ENCODE results near the gene SLC14A1.

DNA sequence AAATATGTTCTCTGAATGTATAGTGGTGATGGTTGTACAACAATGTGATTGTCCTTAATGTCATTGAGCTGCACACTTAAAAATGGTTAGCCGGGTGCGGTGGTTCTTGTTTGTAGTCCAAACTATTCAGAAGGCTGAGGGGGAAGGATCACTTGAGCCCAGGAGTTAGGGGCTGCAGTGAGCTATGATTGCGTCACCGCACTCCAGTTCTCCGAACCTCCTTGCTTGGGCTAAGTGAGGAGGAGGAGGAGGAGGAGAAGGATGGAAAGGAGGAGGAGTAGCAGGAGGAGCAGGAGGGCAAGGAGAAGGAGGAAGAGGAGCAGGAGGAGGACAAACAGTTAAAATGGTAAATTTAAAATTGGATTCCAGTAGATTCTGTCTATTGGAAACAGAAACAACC, 10.5 kb downstream of the SLC14A1 start:
- TF ChIP-seq SP2 (IDR thresholded peaks at IDR 0.05; ENCODE audit: low read length) (no peak), EZH2 (IDR thresholded peaks at IDR 0.05; ENCODE audit: low read depth, low read length, severe bottlenecking) (no peak), PHF8 (conservative IDR thresholded peaks at IDR 0.05; ENCODE audit: low read depth, low read length) (no peak), POLR2AphosphoS5 (IDR thresholded peaks at IDR 0.05; ENCODE audit: low read depth, low read length) (no peak), SIX5 (IDR thresholded peaks at IDR 0.05; ENCODE audit: low read depth, low read length) (no peak), HDAC6 (IDR thresholded peaks at IDR 0.05; ENCODE audit: low read depth, low read length) (no peak), RFX5 (IDR thresholded peaks at IDR 0.05; ENCODE audit: borderline replicate concordance, low read depth, low read length) (no peak), CEBPB (IDR thresholded peaks at IDR 0.05; ENCODE audit: low read depth, low read length) (peak; percentile 45; the same call in 1 of the 2 replicates), NRF1 (IDR thresholded peaks at IDR 0.05; ENCODE audit: low read depth, low read length) (no peak)
- TF ChIP-seq, protein P1, sequence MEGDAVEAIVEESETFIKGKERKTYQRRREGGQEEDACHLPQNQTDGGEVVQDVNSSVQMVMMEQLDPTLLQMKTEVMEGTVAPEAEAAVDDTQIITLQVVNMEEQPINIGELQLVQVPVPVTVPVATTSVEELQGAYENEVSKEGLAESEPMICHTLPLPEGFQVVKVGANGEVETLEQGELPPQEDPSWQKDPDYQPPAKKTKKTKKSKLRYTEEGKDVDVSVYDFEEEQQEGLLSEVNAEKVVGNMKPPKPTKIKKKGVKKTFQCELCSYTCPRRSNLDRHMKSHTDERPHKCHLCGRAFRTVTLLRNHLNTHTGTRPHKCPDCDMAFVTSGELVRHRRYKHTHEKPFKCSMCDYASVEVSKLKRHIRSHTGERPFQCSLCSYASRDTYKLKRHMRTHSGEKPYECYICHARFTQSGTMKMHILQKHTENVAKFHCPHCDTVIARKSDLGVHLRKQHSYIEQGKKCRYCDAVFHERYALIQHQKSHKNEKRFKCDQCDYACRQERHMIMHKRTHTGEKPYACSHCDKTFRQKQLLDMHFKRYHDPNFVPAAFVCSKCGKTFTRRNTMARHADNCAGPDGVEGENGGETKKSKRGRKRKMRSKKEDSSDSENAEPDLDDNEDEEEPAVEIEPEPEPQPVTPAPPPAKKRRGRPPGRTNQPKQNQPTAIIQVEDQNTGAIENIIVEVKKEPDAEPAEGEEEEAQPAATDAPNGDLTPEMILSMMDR (IDR thresholded peaks at IDR 0.05; ENCODE audit: control extremely low read depth in 1 of 3, insufficient read depth in 1 of 3, low read depth in 1 of 3, low read length in 3 of 3) = no peak
